ENCODE results near the gene KIRREL2.
"Not testable (repeated sequence)": the region's sequence is repeated elsewhere in the genome, so short reads cannot be mapped to it uniquely, and the experiment has no call there.

The KIRREL2 gene

DNA sequence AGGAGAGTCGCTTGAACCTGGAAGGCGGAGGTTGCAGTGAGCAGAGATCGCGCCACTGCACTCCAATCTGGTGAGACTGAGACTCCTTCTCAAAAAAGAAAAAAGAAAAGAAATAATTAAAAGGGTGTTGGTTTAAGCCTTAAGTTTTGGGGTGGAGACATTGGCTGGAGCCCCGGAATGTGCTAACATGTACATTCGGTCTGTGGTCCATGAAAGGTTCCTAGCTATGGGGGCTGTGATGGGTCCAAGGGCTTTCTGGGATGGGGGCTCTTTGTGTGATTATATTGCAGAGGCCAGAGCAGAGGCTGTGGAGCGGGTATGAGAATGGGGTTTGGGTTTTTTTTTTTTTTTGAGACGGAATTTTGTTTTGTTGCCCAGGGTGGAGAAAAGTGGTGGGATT, 29.2 kb downstream of the KIRREL2 start:
- TF ChIP-seq, protein P1, sequence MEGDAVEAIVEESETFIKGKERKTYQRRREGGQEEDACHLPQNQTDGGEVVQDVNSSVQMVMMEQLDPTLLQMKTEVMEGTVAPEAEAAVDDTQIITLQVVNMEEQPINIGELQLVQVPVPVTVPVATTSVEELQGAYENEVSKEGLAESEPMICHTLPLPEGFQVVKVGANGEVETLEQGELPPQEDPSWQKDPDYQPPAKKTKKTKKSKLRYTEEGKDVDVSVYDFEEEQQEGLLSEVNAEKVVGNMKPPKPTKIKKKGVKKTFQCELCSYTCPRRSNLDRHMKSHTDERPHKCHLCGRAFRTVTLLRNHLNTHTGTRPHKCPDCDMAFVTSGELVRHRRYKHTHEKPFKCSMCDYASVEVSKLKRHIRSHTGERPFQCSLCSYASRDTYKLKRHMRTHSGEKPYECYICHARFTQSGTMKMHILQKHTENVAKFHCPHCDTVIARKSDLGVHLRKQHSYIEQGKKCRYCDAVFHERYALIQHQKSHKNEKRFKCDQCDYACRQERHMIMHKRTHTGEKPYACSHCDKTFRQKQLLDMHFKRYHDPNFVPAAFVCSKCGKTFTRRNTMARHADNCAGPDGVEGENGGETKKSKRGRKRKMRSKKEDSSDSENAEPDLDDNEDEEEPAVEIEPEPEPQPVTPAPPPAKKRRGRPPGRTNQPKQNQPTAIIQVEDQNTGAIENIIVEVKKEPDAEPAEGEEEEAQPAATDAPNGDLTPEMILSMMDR (IDR thresholded peaks at IDR 0.05; ENCODE audit: unreplicated experiment in 3 of 3): no peak
- H3K36me3 Mint-ChIP-seq (ENCODE audit: low read depth): peaks cover 28% of the 10 kb centered on the region
- no peaks in the 10 kb centered on the region for H3K4me1 Mint-ChIP-seq
- peaks cover 6% of the 10 kb centered on the region for H3K27me3 Mint-ChIP-seq (ENCODE audit: low read depth)
- no peaks in the 10 kb centered on the region for H3K9me3 Mint-ChIP-seq
- H3K4me3 Mint-ChIP-seq: no peak overlapping the region
- no peak overlapping the region for H3K27ac Mint-ChIP-seq

- H3K4me1 Mint-ChIP-seq: no peaks in the 10 kb centered on the region
- no peak overlapping the region for H3K4me3 Mint-ChIP-seq
- peaks cover 30% of the 10 kb centered on the region for H3K36me3 Mint-ChIP-seq (ENCODE audit: low read depth)
- H3K27ac Mint-ChIP-seq: no peak overlapping the region
- TF ChIP-seq, protein P1 (IDR thresholded peaks at IDR 0.05; ENCODE audit: unreplicated experiment in 3 of 3): no peak
- H3K9me3 Mint-ChIP-seq: no peaks in the 10 kb centered on the region
- H3K27me3 Mint-ChIP-seq (ENCODE audit: low read depth): peaks cover 6% of the 10 kb centered on the region
Observed at GRCh38 chr19:35887197-35887596, 30.5 kb downstream of the KIRREL2 start.

- Mint-ChIP-seq H3K36me3 (ENCODE audit: low read depth) (peaks cover 35% of the 10 kb centered on the region), H3K9me3 (no peaks in the 10 kb centered on the region), H3K27ac (no peak overlapping the region), H3K4me1 (no peaks in the 10 kb centered on the region), H3K27me3 (ENCODE audit: low read depth) (peaks cover 6% of the 10 kb centered on the region), H3K4me3 (no peak overlapping the region)
- TF ChIP-seq, protein P1 (IDR thresholded peaks at IDR 0.05; ENCODE audit: unreplicated experiment in 3 of 3): no peak
Observed at GRCh38 chr19:35888398-35888797, 31.7 kb downstream of the KIRREL2 start.

DNA sequence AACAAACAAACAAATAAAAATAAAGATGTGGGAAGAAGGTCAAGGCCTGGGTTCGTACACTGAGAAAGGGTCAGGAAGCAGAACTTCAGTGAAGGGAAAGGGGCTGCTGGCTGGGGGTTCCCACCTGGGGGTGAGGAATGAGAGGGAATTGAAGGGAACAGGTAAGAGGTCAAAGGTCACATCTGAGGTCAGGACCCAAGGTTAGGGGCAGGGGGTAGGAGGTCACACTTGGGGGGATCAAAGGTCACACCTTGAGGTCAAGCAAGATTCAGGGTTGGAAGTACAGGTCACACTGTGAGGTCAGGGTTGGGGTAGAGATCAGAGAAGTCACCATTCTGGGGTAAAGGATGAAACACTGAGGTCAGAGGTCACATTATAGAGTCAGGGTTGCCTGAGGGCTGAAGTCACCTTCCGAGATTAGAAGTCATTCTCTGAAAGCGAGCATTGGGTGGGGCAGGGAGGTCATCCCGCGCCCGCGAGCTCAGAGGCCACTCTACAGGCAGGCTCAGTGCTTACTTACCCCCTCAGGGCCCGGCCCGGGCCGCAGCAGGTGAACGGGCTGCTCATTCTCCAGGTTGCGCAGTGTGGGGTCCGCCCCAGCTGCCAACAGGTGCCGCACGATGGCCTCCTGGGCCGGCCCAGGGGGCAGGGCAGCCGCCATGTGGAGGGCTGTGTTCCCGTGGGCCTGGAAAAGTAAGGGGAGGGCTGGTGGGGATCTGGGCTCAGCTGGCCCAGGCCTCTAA, 32.8 kb downstream of the KIRREL2 start:
- no peaks in the 10 kb centered on the region for H3K9me3 Mint-ChIP-seq
- H3K4me3 Mint-ChIP-seq: no peak overlapping the region
- peaks cover 35% of the 10 kb centered on the region for H3K36me3 Mint-ChIP-seq (ENCODE audit: low read depth)
- H3K27ac Mint-ChIP-seq: no peak overlapping the region
- H3K27me3 Mint-ChIP-seq (ENCODE audit: low read depth): peaks cover 6% of the 10 kb centered on the region
- H3K4me1 Mint-ChIP-seq: no peaks in the 10 kb centered on the region
- TF ChIP-seq, protein P1 (IDR thresholded peaks at IDR 0.05; ENCODE audit: unreplicated experiment in 3 of 3): no peak

- H3K27me3 Mint-ChIP-seq (ENCODE audit: low read depth): peaks cover 6% of the 10 kb centered on the region
- H3K36me3 Mint-ChIP-seq (ENCODE audit: low read depth): peaks cover 35% of the 10 kb centered on the region
- TF ChIP-seq, protein P1 (IDR thresholded peaks at IDR 0.05; ENCODE audit: unreplicated experiment in 3 of 3): no peak
- no peaks in the 10 kb centered on the region for H3K4me1 Mint-ChIP-seq
- no peak overlapping the region for H3K27ac Mint-ChIP-seq
- H3K9me3 Mint-ChIP-seq: no peaks in the 10 kb centered on the region
- H3K4me3 Mint-ChIP-seq: no peak overlapping the region
Observed at GRCh38 chr19:35890113-35890650, 33.5 kb downstream of the KIRREL2 start.

DNA sequence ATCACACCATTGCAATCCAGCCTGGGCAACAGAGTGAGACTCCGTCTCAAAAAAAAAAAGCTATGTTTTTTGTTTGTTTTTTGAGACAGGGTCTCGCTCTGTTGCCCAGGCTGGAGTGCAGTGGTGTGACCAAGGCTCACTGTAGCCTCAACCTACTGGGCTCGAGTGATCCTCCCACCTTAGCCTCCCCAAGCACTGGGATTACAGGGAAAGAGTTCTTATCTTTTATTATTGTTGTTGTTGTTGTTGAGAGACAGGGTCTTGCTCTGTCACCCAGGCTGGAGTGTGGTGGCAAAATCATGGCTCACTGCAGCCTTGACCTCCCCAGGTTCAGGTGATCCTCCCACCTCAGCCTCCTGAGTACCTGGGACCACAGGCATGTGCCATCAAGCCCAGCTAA, 35.1 kb downstream of the KIRREL2 start:
- not testable (repeated sequence) for H3K27me3 Mint-ChIP-seq (ENCODE audit: low read depth); H3K4me1 Mint-ChIP-seq; H3K9me3 Mint-ChIP-seq; H3K4me3 Mint-ChIP-seq; H3K27ac Mint-ChIP-seq
- peaks cover 39% of the 10 kb centered on the region for H3K36me3 Mint-ChIP-seq (ENCODE audit: low read depth)

Measured in nephron (organoid).